Lung (tissue), 12 donors: ENCODE measurements around the gene ACTG1. TPM values are rescaled to one million over a fixed set of nuclear protein-coding genes. Genes with fewer than 3 reads are reported as not detected.

Experiments
- ATAC-seq: fragments of 200-7000 bp; cut with Tn5 transposase; one replicate; pipeline ENCODE4 v1.9.1; 2020; ENCODE audit warnings: moderate number of reproducible peaks; ENCODE audit not compliant: insufficient read depth, low FRiP score
- DNase-seq, 3 donors: peaks; one replicate each; pipeline ENCODE4 v3.0.0-alpha.2; 2013 to 2017
- H3K27ac ChIP-seq, 2 donors: one replicate each; pipeline ENCODE4 v1.5.1; 2013; ENCODE audit warnings: mild to moderate bottlenecking in 2 of 2, moderate library complexity in 2 of 2, control low read depth in 1 of 2, inconsistent platforms in 1 of 2, low read depth in 1 of 2, low read length in 1 of 2
- H3K27me3 ChIP-seq, 3 donors: one replicate each; pipeline ENCODE4 v1.5.1; 2013; ENCODE audit warnings: low read length in 2 of 3; ENCODE audit not compliant: control insufficient read depth in 3 of 3, insufficient read depth in 3 of 3
- H3K36me3 ChIP-seq, 4 donors: one replicate each; pipeline ENCODE4 v1.5.1; 2013; ENCODE audit warnings: low read length in 4 of 4, mild to moderate bottlenecking in 1 of 4, moderate library complexity in 1 of 4; ENCODE audit not compliant: control insufficient read depth in 4 of 4, insufficient read depth in 4 of 4
- H3K4me1 ChIP-seq, 5 donors: one replicate each; pipeline ENCODE4 v1.5.1; 2013; ENCODE audit warnings: low read length in 5 of 5, mild to moderate bottlenecking in 2 of 5, moderate library complexity in 1 of 5; ENCODE audit not compliant: control insufficient read depth in 5 of 5, insufficient read depth in 5 of 5
- H3K4me3 ChIP-seq: one replicate; pipeline ENCODE4 v1.5.1; 2013; ENCODE audit warnings: mild to moderate bottlenecking, control low read depth, moderate library complexity
- H3K9ac ChIP-seq, 2 donors: one replicate each; pipeline ENCODE4 v1.5.1; 2013; ENCODE audit warnings: low read length in 2 of 2, control low read depth in 1 of 2; ENCODE audit not compliant: insufficient read depth in 1 of 2
- H3K9me3 ChIP-seq, 4 donors: one replicate each; pipeline ENCODE4 v1.5.1; 2013; ENCODE audit warnings: low read length in 3 of 4, mild to moderate bottlenecking in 1 of 4, moderate library complexity in 1 of 4; ENCODE audit not compliant: control insufficient read depth in 4 of 4, insufficient read depth in 3 of 4
- WGBS, 2 donors: extraction: QIAGEN DNeasy Blood & Tissue Kit; methylation state at CpG; one replicate each; pipeline ENCODE4 v1.1.7; 2013; 5-methylcytosine and 5-hydroxymethylcytosine counted together
- polyA plus RNA-seq, 2 donors: library from polyadenylated mRNA; stranded (reverse); fragments of 200-250 nt; gene quantifications; one replicate each; pipeline ENCODE4 v1.2.1, GENCODE V29; 2013
- total RNA-seq, 2 donors: library from RNA; depleted of rRNA in 1 of 2; stranded (reverse); fragments of >200 nt in 1 of 2; gene quantifications; one replicate each; pipeline ENCODE4 v1.2.1, GENCODE V29; 2014 to 2021
- TF ChIP-seq, protein P1 (sequence below): IDR thresholded peaks from 2 replicates; pipeline ENCODE4 v1.5.1; 2012; ENCODE audit warnings: mild to moderate bottlenecking; ENCODE audit errors: control extremely low read depth, extremely low read depth
- donor health status: control.
- donor health status: control.
- donor health status: Bipolar disorder and iron deficiency.
- donor health status: healthy.
- donor health status: DM: yes; HTN: yes; CAD: no.

The ACTG1 gene
- total and polyA plus RNA-seq, 4 donors: 1,461 to 4,301 (median 3,063) TPM

DNA sequence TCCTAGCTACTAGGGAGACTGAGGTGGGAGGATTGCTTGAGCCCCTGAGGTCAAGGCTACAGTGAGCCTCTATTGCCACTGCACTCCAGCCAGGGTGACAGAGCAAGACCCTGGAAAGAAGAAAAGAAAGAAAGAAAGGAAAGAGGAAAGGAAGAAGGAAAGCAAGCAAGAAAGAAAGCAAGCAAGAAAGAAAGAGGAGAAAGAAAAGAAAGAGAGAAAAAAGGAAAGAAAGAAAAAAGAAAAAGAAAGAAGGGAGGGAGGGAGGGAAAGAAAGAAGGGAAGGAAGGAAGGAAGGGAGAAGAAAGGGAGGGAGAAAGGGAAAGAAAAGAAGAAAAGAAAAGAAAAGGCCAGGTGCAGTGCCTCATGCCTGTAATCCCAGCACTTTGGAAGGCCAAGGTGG, 9.0 kb downstream of the ACTG1 start:
- DNase-seq (no peak), ATAC-seq (no peak)
- H3K36me3 ChIP-seq: peaks cover 0 to 2% (median under 1%) of the 10 kb centered on the region in 4 donors
- H3K27ac ChIP-seq: no peak overlapping the region
- H3K4me3 ChIP-seq: no peak overlapping the region
- H3K9ac ChIP-seq: no peak overlapping the region
- H3K4me1 ChIP-seq: no peaks in the 10 kb centered on the region
- H3K9me3 ChIP-seq: no peaks in the 10 kb centered on the region
- no peaks in the 10 kb centered on the region for H3K27me3 ChIP-seq
- TF ChIP-seq, protein P1, sequence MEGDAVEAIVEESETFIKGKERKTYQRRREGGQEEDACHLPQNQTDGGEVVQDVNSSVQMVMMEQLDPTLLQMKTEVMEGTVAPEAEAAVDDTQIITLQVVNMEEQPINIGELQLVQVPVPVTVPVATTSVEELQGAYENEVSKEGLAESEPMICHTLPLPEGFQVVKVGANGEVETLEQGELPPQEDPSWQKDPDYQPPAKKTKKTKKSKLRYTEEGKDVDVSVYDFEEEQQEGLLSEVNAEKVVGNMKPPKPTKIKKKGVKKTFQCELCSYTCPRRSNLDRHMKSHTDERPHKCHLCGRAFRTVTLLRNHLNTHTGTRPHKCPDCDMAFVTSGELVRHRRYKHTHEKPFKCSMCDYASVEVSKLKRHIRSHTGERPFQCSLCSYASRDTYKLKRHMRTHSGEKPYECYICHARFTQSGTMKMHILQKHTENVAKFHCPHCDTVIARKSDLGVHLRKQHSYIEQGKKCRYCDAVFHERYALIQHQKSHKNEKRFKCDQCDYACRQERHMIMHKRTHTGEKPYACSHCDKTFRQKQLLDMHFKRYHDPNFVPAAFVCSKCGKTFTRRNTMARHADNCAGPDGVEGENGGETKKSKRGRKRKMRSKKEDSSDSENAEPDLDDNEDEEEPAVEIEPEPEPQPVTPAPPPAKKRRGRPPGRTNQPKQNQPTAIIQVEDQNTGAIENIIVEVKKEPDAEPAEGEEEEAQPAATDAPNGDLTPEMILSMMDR: no peak

DNA sequence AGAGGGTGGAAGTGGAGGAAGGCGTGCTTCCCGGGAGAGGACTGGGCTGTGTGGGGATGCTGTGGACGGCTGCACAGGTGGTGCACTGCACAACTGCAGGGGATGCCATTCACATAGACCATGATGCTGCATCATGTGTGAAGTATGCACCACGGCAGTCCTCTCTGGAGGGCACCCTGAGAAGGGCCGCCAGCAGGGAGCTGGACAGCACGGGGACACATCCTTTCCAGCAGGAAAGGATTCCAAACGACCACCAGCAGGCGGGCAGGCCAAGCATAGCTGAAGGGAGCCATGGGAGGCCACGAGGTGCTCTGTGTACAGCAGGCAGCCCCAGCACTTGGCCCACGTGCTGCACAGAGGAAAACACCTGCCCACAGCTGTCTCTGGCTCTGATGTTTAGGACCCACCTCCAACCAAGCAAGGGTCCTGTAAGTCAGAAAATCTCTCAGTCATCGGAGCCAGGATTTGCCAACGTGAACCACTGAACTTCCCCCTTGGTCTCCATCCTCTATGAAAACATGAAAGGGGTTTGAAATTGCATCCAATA, 10.1 kb downstream of the ACTG1 start:
- Histone ChIP-seq H3K9ac (no peak overlapping the region), H3K4me1 (no peaks in the 10 kb centered on the region), H3K4me3 (no peak overlapping the region), H3K36me3 (no peaks in the 10 kb centered on the region), H3K27me3 (no peaks in the 10 kb centered on the region), H3K9me3 (no peaks in the 10 kb centered on the region), H3K27ac (no peak overlapping the region)
- TF ChIP-seq, protein P1: no peak
- ATAC-seq (no peak), DNase-seq (no peak)
- 65 to 80% methylated on average over 12 of the region's 12 CpGs for WGBS, 2 donors

DNA sequence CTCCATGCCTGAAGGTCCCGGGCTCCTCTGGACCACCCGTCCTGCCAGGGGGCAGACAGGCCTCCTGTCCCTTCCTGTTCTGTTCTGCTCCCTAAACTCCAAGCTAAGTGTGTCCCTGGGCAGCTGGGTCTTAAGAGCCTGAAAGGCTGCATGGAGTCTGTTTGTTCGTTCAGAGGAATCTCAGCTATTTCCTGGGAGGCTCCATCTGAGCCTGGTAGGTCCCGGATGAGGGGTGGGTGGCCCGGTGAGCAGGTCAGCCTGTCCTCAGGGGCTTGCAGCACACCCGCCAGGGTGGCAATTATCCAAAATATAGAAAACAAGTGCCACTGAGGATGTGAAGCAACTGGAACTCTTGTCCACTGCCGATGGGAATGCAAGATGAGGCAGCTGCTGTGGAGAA, 12.6 kb downstream of the ACTG1 start:
- no peak overlapping the region for H3K27ac ChIP-seq
- ATAC-seq: no peak

More for the DNA sequence above, 12.6 kb downstream of the ACTG1 start:
- H3K4me1 ChIP-seq: no peaks in the 10 kb centered on the region
- H3K9me3 ChIP-seq: no peaks in the 10 kb centered on the region
- WGBS, 2 donors: 49 to 75% methylated on average over 7 of the region's 7 CpGs
- TF ChIP-seq, protein P1: no peak
- H3K4me3 ChIP-seq: no peak overlapping the region
- H3K9ac ChIP-seq: no peak overlapping the region
- no peak for DNase-seq
- H3K36me3 ChIP-seq: no peaks in the 10 kb centered on the region
- H3K27me3 ChIP-seq: no peaks in the 10 kb centered on the region
